Stimulated activated CD4-positive, alpha-beta T cell treated with anti-CD3 and anti-CD28 coated beads, Interleukin-15, amount 100 ng/mL, for 1 hour (primary cell): ENCODE measurements around the gene FHAD1.

Experiments
- DNase-seq, 2 donors: peaks; one replicate each; pipeline ENCODE4 v3.0.0-alpha.2; 2020; ENCODE audit warnings: low read depth in 1 of 2, low spot score in 1 of 2

FHAD1 gene

GRCh38 chr1:15245593-15246360 is 1.2 kb upstream of the FHAD1 start:
- no peak for DNase-seq

DNA sequence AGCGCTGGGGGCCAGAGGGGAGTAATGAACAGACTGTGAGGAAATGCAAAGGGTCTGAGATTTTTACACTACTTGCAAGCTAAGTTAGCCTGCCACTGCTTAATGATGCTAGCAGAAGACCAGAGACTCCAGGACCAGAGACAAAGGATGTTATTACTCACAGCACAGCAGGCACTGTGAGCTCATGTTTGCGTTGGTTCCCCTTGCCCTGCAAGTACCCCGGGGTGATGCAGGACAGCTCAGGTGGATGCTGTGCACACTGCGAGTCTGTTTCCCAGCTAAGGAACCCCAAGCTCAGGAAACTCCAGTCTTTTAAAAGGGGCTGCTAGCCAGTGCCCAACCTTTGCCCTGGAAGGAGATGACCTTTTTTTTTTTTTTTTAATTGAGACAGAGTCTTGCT is 1.2 kb downstream of the FHAD1 start:
- no peak for DNase-seq

DNA sequence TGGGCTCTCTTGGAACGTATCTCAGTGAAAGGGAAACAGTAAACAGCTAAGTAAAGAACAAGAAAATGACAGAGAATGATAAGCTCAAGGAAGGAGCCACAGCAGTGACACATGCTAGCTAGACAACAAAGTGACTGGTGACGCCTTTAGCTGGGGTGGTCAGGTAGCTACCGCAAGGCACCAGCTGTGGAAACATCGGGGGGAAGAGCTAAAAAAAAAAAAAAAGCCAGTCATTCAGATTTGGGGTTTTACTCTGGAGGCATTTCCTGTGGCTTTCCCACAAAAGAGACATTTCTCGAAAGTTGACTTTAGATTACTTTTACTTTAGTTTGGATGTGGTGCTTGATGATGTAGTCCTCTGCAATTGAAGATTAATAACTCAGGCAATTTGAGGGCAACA is 2.1 kb downstream of the FHAD1 start:
- DNase-seq: no peak

GRCh38 chr1:15251857-15252835 is 5.1 kb downstream of the FHAD1 start:
- DNase-seq: no peak

DNA sequence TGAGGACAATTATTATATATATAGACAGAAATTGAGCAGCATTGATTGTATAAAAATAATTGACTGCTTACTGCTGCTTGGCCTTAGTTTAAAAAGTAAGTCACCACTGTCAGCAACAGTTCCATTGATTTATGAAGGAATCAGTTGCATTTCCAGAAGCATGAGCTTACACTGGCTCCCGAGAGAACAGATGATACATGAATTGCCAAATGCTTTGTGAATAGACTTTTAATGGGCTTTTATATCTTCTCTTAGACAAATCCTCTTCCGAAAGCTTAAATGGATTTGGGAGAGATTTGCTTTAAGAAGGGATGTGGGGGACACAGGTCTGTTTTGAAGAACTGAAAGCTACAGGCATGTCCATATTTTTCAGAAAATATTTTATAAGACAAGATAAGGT is 7.5 kb downstream of the FHAD1 start:
- no peak for DNase-seq

DNA sequence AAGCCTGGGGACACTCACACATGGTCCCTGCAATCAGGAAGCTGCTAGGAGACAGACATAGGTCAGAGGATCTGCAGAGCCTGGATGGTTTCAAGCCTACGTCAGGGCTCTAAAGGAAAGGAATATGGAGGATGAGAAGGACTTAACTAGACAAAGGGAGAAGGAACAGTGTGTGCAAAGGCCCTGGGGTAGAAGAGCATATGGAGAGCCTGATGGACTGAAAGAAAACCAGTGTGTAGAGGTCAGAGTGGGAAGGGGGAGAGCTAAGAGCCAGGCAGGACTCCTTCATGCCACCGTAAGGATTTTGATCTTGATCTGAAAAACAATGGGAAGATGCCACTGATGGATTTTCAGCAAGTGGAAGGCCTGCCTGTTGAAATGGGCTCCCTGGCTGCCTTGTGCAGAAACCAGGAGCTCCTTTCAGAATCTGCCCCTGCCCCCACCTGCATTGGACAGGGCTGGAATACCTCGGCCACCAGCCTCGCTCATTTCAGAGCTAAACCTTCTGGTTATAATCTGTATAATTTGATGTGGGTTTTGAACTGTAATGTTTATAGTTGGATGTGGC is 8.6 kb downstream of the FHAD1 start:
- no peak for DNase-seq

DNA sequence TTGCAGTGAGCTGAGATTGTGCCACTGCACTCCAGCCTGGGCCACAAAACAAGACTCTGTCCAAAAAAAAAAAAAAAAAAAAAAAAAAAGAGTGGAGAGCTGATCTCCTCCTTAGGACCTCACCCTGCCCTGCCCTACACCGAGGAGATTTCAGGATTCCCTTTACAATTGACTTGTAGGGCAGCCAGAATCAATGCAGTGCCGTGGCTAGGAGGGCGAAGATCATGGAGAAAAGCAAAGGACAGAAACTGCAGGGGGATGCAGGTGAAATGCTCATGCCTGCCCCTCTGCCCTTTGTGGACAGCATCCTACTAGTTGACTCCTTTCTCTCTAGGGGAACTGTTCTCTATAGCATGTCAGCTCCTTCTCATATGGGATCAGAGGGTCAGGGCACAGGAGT is 9.6 kb downstream of the FHAD1 start:
- no peak for DNase-seq

GRCh38 chr1:15257309-15257708 is 10.3 kb downstream of the FHAD1 start:
- DNase-seq: no peak

DNA sequence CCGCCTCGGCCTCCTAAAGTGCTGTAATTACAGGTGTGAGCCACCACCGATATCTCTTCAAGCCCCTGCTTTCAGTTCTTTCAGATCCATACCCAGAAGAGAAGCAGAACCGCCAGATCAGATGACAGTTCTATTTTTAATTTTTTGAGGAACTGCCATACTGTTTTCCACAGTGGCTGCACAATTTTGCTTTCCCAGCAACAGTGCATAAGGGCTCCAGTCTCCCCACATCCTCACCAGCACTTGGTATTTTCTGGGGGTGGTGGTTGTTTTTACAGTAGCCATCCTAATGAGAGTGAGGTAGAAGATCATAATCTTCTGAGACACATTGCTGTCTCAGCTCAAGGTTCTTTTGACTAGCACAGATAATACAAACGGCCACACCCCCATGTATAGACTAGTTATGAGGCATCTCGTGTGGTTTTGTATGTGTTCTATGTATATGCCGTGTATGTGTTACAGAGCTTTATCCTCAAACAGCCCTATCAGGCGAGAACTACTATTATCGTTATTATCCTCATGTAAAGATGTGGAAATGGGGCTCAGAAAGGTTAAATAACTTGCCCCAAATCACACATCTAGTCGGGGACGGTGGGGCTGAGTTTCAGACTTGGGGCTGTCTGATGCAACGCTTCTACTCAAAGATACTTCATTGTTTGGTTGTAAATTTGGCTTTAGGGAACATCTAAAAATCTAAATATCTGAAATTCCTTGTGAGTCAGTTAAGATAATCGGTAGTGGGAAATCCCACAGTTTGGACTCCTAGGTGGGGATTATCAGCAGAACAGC is 12.0 kb downstream of the FHAD1 start:
- no peak for DNase-seq

DNA sequence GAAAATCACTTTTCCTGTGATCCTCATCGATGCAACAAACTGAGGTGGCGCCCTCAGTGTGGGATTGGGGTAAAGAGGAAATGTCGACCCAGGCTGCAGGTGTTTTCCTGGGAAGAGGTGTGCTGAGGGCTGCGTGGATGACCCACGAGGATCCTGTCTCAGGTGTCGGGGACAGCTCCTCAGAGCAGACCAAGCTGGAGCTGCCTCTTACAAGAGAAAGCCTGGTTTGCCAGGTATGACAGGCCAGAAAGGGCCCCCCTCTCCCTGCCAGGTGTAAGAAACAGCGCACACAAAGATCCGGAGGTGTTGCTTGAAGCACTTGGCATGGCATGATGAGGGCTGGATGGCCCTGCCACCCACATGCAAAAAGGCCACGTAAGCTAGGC is 12.6 kb downstream of the FHAD1 start:
- no peak for DNase-seq

GRCh38 chr1:15260418-15261154 is 13.6 kb downstream of the FHAD1 start:
- DNase-seq: no peak

- DNase-seq: no peak
Observed at GRCh38 chr1:15261155-15262002, 14.4 kb downstream of the FHAD1 start.

GRCh38 chr1:15262003-15262377 is 15.0 kb downstream of the FHAD1 start:
- no peak for DNase-seq

- DNase-seq: no peak
Observed at GRCh38 chr1:15262706-15263105, 15.7 kb downstream of the FHAD1 start.

DNA sequence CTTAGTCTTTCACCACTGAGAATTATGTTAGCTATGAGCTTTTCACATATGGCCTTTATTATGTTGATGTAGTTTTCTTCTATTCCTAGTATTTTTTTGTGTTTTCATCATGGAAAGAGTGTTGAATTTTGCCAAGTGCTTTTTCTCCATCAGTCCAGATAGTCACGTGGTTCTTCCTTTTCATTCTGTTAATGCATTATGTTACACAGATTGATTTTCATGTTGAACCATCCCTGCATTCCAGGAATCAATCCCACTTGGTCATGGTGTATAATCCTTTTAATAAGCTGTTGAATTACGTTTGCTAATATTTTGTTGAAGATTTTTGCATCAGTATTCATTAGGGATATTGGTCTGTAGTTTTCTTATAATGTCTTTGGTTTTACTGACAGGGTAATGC is 17.7 kb downstream of the FHAD1 start:
- DNase-seq: no peak

- no peak for DNase-seq
Observed at GRCh38 chr1:15271196-15271595, 24.2 kb downstream of the FHAD1 start.

- no peak for DNase-seq
Observed at GRCh38 chr1:15272009-15272781, 25.2 kb downstream of the FHAD1 start.

DNA sequence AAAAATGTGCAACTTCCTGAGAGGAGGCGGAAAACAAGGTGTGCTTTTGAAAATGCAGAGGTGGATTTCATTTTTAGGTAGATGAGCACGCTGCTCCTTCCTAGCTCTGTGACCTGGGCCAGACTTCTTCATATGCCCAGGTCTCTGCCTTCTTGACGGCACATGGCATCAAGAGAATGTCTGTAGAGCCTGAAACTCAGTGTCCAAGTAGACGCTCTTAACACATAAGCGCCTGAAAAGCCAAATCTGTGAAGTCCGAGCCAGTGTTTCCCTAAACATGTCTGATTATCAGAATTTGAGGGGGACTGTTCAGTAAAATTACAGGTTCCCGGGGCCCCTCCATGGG is 25.7 kb downstream of the FHAD1 start:
- no peak for DNase-seq

- no peak for DNase-seq
Observed at GRCh38 chr1:15273274-15273673, 26.3 kb downstream of the FHAD1 start.
